HG02623 (cell line): ENCODE results near the gene ARL5A.
A peak's percentile ranks its signal among the peaks of the same experiment; 100 is the strongest.
"Not testable (repeated sequence)": the region's sequence is repeated elsewhere in the genome, so short reads cannot be mapped to it uniquely, and the experiment has no call there.

Experiments used
- ATAC-seq: cut with Tn5 transposase; IDR thresholded peaks from one replicate; pipeline ENCODE4 v1.9.1; 2021; ENCODE audit warnings: moderate library complexity; ENCODE audit not compliant: unreplicated experiment

ARL5A gene

DNA sequence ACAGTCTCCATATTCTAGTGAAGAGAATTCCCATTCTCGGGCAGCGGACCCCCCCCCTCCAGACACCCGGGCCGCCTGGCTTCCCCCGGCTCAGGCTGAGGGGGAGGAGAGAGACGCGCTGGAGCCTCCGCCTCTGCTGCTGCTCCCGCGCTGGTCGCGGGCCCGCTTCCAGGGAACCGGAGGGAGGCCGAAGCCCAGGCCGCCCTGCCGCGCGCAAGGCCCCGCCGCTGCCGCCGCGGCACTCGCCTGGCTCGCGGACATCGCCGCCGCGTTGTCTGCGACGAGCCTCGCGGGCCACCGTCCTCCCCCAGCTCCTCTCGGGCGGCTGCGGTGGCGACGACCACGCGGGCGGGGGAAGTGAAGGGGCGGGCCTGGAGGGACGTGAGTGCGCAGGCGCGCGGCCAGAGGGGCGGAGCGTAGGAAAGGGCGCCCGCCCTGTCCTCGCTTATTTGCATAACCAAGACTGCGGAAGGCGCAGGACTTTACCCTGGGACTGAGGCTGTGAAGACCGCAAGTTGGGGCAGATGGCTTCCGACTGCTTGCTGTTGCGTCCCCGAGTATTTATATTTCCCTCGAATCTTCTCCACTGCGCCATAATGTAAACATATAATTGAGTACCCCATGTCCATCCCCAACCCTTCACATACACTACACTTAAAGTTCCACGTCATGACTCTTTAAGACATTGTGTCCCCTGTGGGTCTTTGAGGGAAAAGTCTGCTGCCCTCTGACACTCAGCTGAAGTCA lies at the start of gene ARL5A:
Gene ARL5A (minus strand): TSS at position 279 of the 747 bp plus-strand sequence. CDS start 245 bp downstream, at position 34.
- ATAC-seq = peak; percentile 94

- ATAC-seq = not testable (repeated sequence)
These were observed 47.4 kb upstream of the ARL5A start for GRCh38 chr2:151875631-151876030.

DNA sequence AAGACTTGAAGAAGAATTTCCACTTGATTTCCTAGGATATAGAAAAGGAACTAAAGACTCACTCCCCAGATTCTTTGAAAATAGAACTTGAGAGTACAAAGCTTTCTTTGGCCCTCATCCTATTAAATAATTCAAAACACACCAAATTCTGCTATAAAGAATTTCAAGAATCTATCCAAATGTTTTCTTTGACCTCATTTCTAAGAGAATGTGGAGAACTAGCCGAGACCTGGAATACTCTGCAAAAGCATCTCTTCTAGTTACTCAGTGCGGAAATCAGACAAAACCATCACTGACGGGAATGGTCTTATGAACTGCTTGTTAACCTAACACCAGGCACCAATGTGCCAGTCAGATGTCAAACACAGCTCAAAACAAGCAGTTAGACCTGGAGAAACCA lies 44.2 kb upstream of the ARL5A start:
- no peak for ATAC-seq

DNA sequence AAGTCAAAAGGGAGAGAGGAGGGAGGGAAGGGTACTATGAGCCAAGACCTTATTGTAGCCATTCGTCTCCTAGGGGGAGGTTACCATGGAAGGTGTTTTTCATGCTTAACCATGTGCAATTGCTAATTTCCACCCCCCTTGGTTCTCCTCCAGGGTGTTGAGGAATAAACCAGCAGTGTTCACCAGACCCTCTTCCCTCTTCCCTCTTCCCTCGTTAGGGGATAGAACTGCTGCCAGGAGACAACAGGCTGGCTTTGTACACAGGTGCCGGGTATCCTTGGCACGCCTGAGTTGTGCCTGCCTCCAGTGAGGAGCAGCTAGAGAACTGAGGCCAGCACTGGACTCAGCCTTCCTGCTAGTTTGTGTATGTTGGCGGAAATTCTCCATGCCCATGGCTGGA lies 41.1 kb upstream of the ARL5A start:
- no peak for ATAC-seq

- ATAC-seq = peak; percentile 99
These were observed 34.5 kb upstream of the ARL5A start for GRCh38 chr2:151862700-151863099.

- ATAC-seq = no peak
These were observed 33.0 kb upstream of the ARL5A start for GRCh38 chr2:151861174-151861573.

GRCh38 chr2:151860613-151861146 lies 32.5 kb upstream of the ARL5A start:
- ATAC-seq = no peak

- ATAC-seq = no peak
These were observed 32.0 kb upstream of the ARL5A start for GRCh38 chr2:151860210-151860609.

- ATAC-seq = no peak
These were observed 29.4 kb upstream of the ARL5A start for GRCh38 chr2:151857650-151858049.

- ATAC-seq = no peak
These were observed 26.9 kb upstream of the ARL5A start for GRCh38 chr2:151855111-151855510.

GRCh38 chr2:151853070-151853758 lies 25.0 kb upstream of the ARL5A start:
- no peak for ATAC-seq

DNA sequence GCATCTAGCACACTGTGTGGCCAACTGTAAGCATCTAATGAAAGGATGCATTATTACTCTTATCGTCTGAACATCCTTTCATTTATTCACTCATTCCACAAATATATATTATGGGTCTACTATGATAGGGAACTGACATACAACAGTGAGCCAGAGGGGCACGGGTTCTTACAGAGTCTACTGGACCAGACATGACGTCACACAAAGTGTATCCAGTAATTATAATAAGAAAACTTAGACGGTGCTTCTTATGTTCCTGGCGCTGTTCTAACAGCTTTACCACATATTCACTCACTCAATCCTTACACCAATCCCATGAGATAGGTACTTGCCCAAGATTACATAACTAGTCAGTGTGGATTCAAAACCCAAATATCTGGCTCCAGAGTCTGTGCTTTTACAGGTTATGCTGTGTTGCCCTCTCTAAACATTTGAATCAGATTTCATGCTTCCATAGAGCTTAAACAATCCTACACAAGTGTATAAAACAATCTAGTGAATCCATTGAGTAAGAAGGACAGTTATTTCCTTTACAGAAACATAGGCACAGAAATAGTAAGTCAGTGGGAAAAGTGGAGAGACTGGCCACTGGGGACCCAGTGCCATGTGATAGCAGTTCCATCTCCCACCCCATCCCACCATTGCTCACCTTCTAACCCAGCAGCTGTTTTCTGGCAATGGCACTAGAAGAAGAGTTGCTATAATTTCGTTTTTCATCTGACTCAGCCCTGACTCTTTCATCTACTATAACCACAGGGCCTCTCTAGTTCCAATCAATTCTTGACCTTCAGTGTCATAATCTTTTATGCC lies 24.2 kb upstream of the ARL5A start:
- no peak for ATAC-seq

DNA sequence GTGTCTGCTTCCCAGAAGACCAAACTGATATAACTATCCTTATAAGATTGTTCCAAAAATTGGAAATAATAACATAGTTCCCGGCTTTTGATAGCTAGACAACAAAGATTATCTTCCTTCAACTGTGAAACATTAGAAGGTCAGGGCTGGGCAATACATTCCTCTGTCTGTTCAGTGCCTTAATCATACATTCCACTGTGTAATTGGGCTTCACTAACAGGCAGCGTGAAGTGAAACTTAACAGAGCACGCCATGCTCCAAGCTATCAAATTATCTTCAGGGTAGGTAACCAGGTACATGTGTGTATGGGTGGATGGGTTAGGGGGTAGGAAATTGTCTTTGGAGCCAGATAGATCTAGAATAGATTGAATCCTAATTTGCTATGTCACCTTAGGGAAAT lies 23.5 kb upstream of the ARL5A start:
- ATAC-seq = no peak

DNA sequence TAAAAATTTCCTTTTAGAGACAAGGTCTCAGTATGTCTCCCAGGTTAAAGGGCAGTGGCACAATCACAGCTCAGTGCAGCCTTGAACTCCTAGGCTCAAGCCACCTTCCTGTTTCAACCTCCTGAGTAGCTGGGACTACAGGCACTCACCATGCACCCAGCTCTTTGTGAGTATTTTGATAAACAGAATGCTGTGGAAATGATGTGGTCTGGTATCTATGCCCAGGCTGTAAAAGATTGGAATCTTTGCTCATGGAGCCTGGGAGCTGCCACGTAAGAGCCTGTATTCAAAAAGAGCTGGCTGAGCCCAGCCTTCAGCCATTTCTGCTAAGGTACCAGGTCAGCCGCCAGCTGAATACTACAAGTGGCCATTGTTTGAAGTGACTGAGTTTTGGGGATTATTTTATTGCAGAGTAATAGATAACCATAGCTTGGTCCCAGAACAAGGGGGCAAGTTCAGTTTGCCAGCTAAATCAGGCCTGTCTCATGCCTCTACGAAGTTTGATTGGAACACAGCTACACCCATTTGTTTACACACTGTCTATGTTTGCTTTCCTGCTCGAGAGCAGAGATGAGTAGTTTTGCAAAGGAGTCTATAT lies 21.3 kb upstream of the ARL5A start:
- no peak for ATAC-seq

- ATAC-seq = no peak
These were observed 17.7 kb upstream of the ARL5A start for GRCh38 chr2:151845884-151846283.

- ATAC-seq = no peak
These were observed 17.3 kb upstream of the ARL5A start for GRCh38 chr2:151845481-151845880.

DNA sequence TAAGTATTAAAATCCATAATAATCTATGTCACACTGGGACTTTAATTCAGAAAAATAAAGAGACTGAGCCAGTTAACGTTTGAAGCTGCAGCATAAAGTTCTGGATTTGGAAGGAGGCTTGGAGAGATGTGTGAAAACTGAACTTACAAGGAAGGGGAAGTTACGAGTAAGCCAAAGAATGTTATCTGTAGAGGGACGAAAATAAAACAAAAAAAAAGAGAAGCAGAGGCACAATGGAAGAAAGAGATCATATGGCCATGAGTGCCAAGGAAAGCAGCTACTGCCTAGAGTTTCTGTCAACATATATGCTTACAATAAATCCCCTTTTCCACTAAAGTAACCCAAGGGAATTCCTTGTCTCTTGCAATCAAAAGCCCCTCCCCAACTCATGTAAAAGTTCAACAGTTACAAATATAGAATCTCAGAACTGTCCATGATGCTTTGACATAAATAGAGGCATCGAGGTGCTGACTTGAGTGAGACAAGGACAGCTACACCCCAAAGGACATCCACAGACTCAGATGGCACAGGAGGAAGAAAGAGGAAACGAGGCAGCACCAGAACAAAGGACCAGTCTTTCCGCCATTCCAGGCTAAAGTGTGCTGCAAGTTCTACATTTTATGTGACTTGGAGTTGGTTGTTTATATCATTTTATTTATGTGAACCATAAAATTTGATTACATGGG lies 16.1 kb upstream of the ARL5A start:
- no peak for ATAC-seq

- ATAC-seq = no peak
These were observed 15.5 kb upstream of the ARL5A start for GRCh38 chr2:151843691-151844061.

- ATAC-seq = peak; percentile 34
These were observed 14.8 kb upstream of the ARL5A start for GRCh38 chr2:151842830-151843690.

DNA sequence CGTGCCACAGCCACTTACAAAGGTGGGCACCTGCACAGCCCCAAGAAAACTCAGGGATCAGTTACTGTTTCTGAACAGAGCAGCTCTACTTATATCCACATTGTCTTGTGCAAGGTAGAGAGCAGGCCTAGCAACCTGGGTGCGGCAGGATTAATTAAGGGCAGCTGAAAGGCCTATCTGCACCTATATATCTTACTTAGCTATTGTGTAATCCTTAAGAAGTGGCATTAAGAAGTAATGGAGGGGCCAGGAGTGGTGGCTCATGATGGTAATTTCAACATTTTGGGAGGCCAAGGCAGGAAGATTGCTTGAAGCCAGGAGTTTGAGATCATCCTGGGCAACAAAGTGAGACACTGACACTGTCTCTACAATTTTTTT lies 12.8 kb upstream of the ARL5A start:
- ATAC-seq = no peak
